Activated CD8-positive, alpha-beta memory T cell treated with anti-CD3 and anti-CD28 coated beads, Interleukin-2, amount 50 U/mL, for 1 hour (primary cell): Measurements from ENCODE around the gene KCNT1.

Experiments used
- DNase-seq: peaks from one replicate; pipeline ENCODE4 v3.0.0-alpha.2; 2020; ENCODE audit errors: extremely low read depth

The KCNT1 gene

GRCh38 chr9:135765416-135765815 is 63.4 kb downstream of the KCNT1 start:
- no peak for DNase-seq

- DNase-seq, result no peak
Measured at GRCh38 chr9:135766251-135766650, 64.3 kb downstream of the KCNT1 start.

GRCh38 chr9:135766707-135767106 is 64.7 kb downstream of the KCNT1 start:
- no peak for DNase-seq

- no peak for DNase-seq
Measured at GRCh38 chr9:135768516-135769218, 66.7 kb downstream of the KCNT1 start.

- DNase-seq, result no peak
Measured at GRCh38 chr9:135769489-135770202, 67.7 kb downstream of the KCNT1 start.

GRCh38 chr9:135770203-135770535 is 68.2 kb downstream of the KCNT1 start:
- no peak for DNase-seq

GRCh38 chr9:135770771-135771170 is 68.8 kb downstream of the KCNT1 start:
- DNase-seq, result no peak

- no peak for DNase-seq
Measured at GRCh38 chr9:135771401-135772051, 69.5 kb downstream of the KCNT1 start.

GRCh38 chr9:135772056-135772646 is 70.2 kb downstream of the KCNT1 start:
- no peak for DNase-seq

GRCh38 chr9:135772702-135773493 is 70.9 kb downstream of the KCNT1 start:
- no peak for DNase-seq

- DNase-seq, result no peak
Measured at GRCh38 chr9:135773530-135774238, 71.7 kb downstream of the KCNT1 start.

- no peak for DNase-seq
Measured at GRCh38 chr9:135774239-135774747, 72.3 kb downstream of the KCNT1 start.

GRCh38 chr9:135774794-135775525 is 73.0 kb downstream of the KCNT1 start:
- no peak for DNase-seq

- no peak for DNase-seq
Measured at GRCh38 chr9:135775911-135776310, 73.9 kb downstream of the KCNT1 start.

GRCh38 chr9:135776893-135777622 is 75.1 kb downstream of the KCNT1 start:
- DNase-seq, result no peak

GRCh38 chr9:135777623-135778177 is 75.7 kb downstream of the KCNT1 start:
- no peak for DNase-seq

- no peak for DNase-seq
Measured at GRCh38 chr9:135778421-135778820, 76.4 kb downstream of the KCNT1 start.

- DNase-seq, result no peak
Measured at GRCh38 chr9:135779571-135779970, 77.6 kb downstream of the KCNT1 start.

GRCh38 chr9:135780086-135780485 is 78.1 kb downstream of the KCNT1 start:
- DNase-seq, result no peak
